RWPE2 (cell line): ENCODE data around the gene PDCD2.

Experiments
- ATAC-seq: fragments of 200-7000 bp; cut with Tn5 transposase; 3 replicates; pipeline ENCODE4 v1.9.1; 2021; ENCODE audit warnings: low read depth
- DNase-seq: peaks from one replicate; pipeline ENCODE4 v3.0.0-alpha.2; 2020; ENCODE audit warnings: low spot score
- H3K27ac ChIP-seq: fragments of 450-650 bp; 2 replicates; pipeline ENCODE4 v1.5.1; 2017; ENCODE audit warnings: mild to moderate bottlenecking; ENCODE audit not compliant: poor library complexity, severe bottlenecking
- H3K27me3 ChIP-seq: fragments of 250-450 bp; sonication (Bioruptor Pico); 2 replicates; pipeline ENCODE4 v1.5.1; 2021; ENCODE audit warnings: mild to moderate bottlenecking, moderate library complexity; ENCODE audit not compliant: insufficient read depth, poor library complexity, severe bottlenecking
- H3K36me3 ChIP-seq: fragments of 250-450 bp; sonication (Bioruptor Pico); 2 replicates; pipeline ENCODE4 v1.5.1; 2020; ENCODE audit warnings: low read depth, mild to moderate bottlenecking, moderate library complexity
- H3K4me1 ChIP-seq: fragments of 250-450 bp; sonication (Bioruptor Pico); 2 replicates; pipeline ENCODE4 v1.5.1; 2021; ENCODE audit warnings: mild to moderate bottlenecking, moderate library complexity; ENCODE audit not compliant: insufficient read depth, poor library complexity, severe bottlenecking
- H3K4me3 ChIP-seq: fragments of 250-450 bp; sonication (Bioruptor Pico); 2 replicates; pipeline ENCODE4 v1.5.1; 2021; ENCODE audit warnings: mild to moderate bottlenecking, moderate library complexity; ENCODE audit not compliant: severe bottlenecking
- H3K9me3 ChIP-seq: fragments of 250-450 bp; sonication (Bioruptor Pico); 2 replicates; pipeline ENCODE4 v1.5.1; 2021; ENCODE audit warnings: mild to moderate bottlenecking, moderate library complexity; ENCODE audit not compliant: severe bottlenecking
- TF ChIP-seq, protein P1 (sequence below): fragments of 450-650 bp; IDR thresholded peaks from one replicate; pipeline ENCODE4 v1.5.1; 2017; ENCODE audit warnings: mild to moderate bottlenecking, moderate library complexity; ENCODE audit not compliant: poor library complexity, severe bottlenecking

PDCD2 gene

DNA sequence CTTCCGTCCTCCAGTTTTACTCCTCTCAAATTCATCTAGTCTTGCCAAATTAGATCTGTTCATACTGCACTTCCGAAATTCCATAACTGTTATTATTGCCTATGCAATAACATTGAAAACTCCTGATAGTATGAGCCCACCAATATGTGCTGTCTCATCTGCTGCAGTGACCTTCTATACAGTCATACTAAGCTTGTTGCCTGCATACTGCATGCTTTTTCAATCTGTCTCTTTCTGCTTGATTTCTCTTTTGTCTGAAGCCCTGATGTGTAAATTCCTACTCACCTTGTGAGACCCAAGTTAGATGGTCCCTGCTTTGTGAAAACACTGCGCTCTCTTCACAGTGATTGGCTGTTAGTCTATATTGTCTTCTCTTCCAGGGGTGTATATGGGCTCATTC lies 29.1 kb downstream of the PDCD2 start:
- TF ChIP-seq, protein P1, sequence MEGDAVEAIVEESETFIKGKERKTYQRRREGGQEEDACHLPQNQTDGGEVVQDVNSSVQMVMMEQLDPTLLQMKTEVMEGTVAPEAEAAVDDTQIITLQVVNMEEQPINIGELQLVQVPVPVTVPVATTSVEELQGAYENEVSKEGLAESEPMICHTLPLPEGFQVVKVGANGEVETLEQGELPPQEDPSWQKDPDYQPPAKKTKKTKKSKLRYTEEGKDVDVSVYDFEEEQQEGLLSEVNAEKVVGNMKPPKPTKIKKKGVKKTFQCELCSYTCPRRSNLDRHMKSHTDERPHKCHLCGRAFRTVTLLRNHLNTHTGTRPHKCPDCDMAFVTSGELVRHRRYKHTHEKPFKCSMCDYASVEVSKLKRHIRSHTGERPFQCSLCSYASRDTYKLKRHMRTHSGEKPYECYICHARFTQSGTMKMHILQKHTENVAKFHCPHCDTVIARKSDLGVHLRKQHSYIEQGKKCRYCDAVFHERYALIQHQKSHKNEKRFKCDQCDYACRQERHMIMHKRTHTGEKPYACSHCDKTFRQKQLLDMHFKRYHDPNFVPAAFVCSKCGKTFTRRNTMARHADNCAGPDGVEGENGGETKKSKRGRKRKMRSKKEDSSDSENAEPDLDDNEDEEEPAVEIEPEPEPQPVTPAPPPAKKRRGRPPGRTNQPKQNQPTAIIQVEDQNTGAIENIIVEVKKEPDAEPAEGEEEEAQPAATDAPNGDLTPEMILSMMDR = no peak
- DNase-seq = no peak

DNA sequence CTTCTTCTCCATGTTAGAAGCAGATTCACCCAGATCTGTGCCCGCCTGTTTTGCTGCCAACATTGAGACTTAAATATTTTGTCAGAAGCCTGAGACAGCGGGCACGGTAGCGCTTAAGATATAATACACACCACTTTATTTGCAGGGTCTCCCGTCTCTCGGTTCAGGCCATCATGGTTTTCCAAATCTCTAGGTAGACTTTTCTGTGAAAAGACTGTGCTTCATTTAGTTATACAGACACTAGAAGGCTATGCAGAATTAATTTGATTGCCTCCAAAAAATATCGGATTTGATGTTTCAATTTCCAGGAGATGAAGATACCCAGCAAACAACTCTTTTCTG lies 29.7 kb downstream of the PDCD2 start:
- ATAC-seq (no peak), DNase-seq (no peak)
- Histone ChIP-seq H3K4me3 (peak overlapping the region; percentile 71), H3K27ac (peak overlapping the region; percentile 31), H3K36me3 (peaks cover 52% of the 10 kb centered on the region), H3K9me3 (no peaks in the 10 kb centered on the region), H3K4me1 (peaks cover 11% of the 10 kb centered on the region), H3K27me3 (no peaks in the 10 kb centered on the region)
- TF ChIP-seq, protein P1 = no peak

More for the DNA sequence above, 29.1 kb downstream of the PDCD2 start:
- no peak for ATAC-seq
- Histone ChIP-seq H3K9me3 (no peaks in the 10 kb centered on the region), H3K27me3 (no peaks in the 10 kb centered on the region), H3K36me3 (peaks cover 52% of the 10 kb centered on the region), H3K27ac (no peak overlapping the region), H3K4me3 (peak overlapping the region; percentile 71), H3K4me1 (peaks cover 11% of the 10 kb centered on the region)

DNA sequence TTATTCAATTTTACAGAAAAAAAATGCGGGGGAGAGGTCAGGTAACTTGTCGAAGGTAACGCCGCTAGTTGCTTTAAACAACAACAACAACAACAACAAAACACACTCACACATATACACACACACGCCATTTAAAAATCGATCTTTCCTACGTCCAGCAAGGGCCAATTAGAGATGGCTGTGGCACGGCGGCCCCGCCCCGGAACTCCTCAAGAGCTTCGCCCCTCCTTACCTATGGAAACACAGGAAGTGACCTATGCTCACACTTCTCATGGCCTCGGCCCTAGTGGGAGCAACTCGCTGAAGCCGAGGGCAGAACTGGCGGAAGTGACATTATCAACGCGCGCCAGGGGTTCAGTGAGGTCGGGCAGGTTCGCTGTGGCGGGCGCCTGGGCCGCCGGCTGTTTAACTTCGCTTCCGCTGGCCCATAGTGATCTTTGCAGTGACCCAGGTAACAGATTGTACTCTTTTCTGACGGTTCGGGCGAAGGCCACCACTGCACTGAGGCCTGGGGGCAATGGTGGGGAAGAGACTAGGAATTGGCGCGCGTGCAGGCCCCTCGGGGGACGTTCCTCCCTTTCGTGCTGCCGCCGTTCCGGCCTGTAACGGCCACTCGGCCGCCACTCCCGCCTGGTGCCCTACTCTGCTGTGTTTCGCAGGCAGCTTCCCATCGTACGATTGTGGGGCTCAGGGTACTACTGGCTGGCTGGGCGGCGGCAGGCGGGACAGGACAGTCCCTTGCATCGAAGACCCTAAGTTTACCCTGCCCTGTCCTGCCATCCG lies 30.2 kb downstream of the PDCD2 start, which contains the start of gene TBP:
TSS of gene TBP (plus strand) at position 357 of the 783 bp plus-strand sequence. CDS start 2,661 bp downstream, outside the sequence.
- TF ChIP-seq, protein P1 = no peak

DNA sequence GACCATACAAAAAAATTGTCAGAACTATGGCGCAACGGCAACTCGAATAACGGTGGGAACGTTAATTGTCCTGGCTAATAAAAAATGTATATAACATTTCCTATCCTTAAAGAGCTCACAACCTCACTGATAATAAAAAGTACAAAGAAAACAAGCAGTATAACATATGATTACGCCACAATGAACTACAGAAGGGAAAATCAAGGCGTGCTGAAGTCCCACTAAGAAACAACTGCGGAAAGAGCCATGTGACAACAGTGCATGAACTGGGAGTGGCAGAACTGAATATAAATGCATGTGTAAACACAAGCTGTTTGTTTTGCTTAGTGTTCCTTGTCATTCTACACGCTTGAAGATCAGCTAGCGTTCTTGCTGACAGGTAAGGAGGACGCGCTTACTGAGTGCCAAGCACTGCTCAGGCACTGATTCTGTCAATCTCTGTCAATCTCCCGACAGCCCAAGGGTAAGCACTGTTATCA lies 30.9 kb downstream of the PDCD2 start:
- peaks cover 11% of the 10 kb centered on the region for H3K4me1 ChIP-seq
- peak overlapping the region; percentile 71 for H3K4me3 ChIP-seq
- H3K36me3 ChIP-seq = peaks cover 55% of the 10 kb centered on the region
- no peaks in the 10 kb centered on the region for H3K9me3 ChIP-seq
- H3K27ac ChIP-seq = peak overlapping the region; percentile 52
- TF ChIP-seq, protein P1 = no peak
- no peak for DNase-seq
- no peaks in the 10 kb centered on the region for H3K27me3 ChIP-seq
- peak; percentile 56 for ATAC-seq

More for the DNA sequence above, 30.2 kb downstream of the PDCD2 start, which contains the start of gene TBP:
- H3K4me1 ChIP-seq = peaks cover 11% of the 10 kb centered on the region
- H3K27me3 ChIP-seq = no peaks in the 10 kb centered on the region
- DNase-seq = peak; percentile 96
- H3K36me3 ChIP-seq = peaks cover 54% of the 10 kb centered on the region
- peak; percentile 95 for ATAC-seq
- H3K9me3 ChIP-seq = no peaks in the 10 kb centered on the region
- H3K4me3 ChIP-seq = peak within 1 kb of the TSS; percentile 71
- peak within 1 kb of the TSS; percentile 52 for H3K27ac ChIP-seq
